ENCODE measurements around the gene PDSS2. TPM values are rescaled to one million over a fixed set of nuclear protein-coding genes. Genes with fewer than 3 reads are reported as not detected.

PDSS2 gene
- total and polyA plus RNA-seq, 2 of the 4 experiments (the other 2 are of a cell fraction), result 8.6 to 9.2 TPM

- Histone ChIP-seq H2BK5ac (ENCODE audit: low read depth, low read length, poor library complexity, severe bottlenecking) (no peak overlapping the region), H3K23ac (ENCODE audit: low read depth, low read length) (no peak overlapping the region), H3K14ac (replicated peaks; ENCODE audit: low read depth, low read length) (no peak overlapping the region), H3K18ac (ENCODE audit: low read depth, low read length) (no peak overlapping the region), H3K36me3 (ENCODE audit: control insufficient read depth, insufficient read depth, low read length) (no peaks in the 10 kb centered on the region), H3K9me3 (ENCODE audit: control insufficient read depth, insufficient read depth, low read length) (no peaks in the 10 kb centered on the region), H2BK120ac (ENCODE audit: low read depth, low read length) (no peak overlapping the region), H2BK20ac (ENCODE audit: low read depth, low read length) (no peak overlapping the region), H3K4me2 (ENCODE audit: low read depth, low read length) (no peak overlapping the region), H3K4me3 (ENCODE audit: insufficient read depth, low read depth, low read length) (no peak overlapping the region), H3K9ac (ENCODE audit: low read depth, low read length) (no peak overlapping the region), H3K9me1 (ENCODE audit: insufficient read depth, low read length) (no peaks in the 10 kb centered on the region), H2AFZ (replicated peaks; ENCODE audit: low read length, poor library complexity) (no peak overlapping the region), H4K91ac (ENCODE audit: insufficient read depth, low read depth, low read length) (no peak overlapping the region), H3K4ac (ENCODE audit: low read depth, low read length) (no peak overlapping the region), H2AK5ac (ENCODE audit: low read depth, low read length) (no peak overlapping the region), H3K56ac (ENCODE audit: extremely low read depth, insufficient read depth, low read length) (no peak overlapping the region), H3K27ac (ENCODE audit: insufficient read depth, low read length) (no peak overlapping the region), H3K79me1 (ENCODE audit: low read depth in 1 of 2, low read length in 2 of 2) (no peaks in the 10 kb centered on the region), H3K4me1 (ENCODE audit: control insufficient read depth, insufficient read depth, low read length) (no peaks in the 10 kb centered on the region), H4K8ac (ENCODE audit: low read depth in 2 of 2, low read length in 2 of 2) (no peak overlapping the region), H2BK15ac (ENCODE audit: low read depth, low read length) (no peak overlapping the region), H3K27me3 (ENCODE audit: control insufficient read depth, insufficient read depth, low read length) (no peaks in the 10 kb centered on the region), H2AK9ac (replicated peaks; ENCODE audit: low read depth, low read length, poor library complexity) (no peak overlapping the region), H4K20me1 (ENCODE audit: insufficient read depth, low read length) (no peaks in the 10 kb centered on the region), H4K5ac (ENCODE audit: low read depth, low read length) (no peak overlapping the region)
- no TSS peak for BruUV-seq (replicated peaks)
- CTCF ChIA-PET, result no interaction called here
- POLR2A ChIA-PET (ENCODE audit: unreplicated experiment), result interaction anchor here (0.6 kb wide), 1 partner anchor 406 kb away, joined by 4 read pairs; no protein-coding TSS in a partner anchor
- dilution Hi-C loops (cut with HindIII; ENCODE audit: low sequenced_read_pairs, unreplicated experiment), result no loop called here
- DNase-seq (no peak), ATAC-seq (ENCODE audit: low read depth) (no peak)
- in situ Hi-C loops (cut with MboI; ENCODE audit: low sequenced_read_pairs), result loop anchor here (25.0 kb wide), 1 partner anchor 641 kb away; no protein-coding TSS in a partner anchor
- WGBS, 2 experiments (ENCODE audit: extremely low coverage in 2 of 2, insufficient read length in 1 of 2), result 100% methylated on average over 1 of the region's 3 CpGs; no CpG with 5 or more reads in 1 of the 2 experiments
- intact Hi-C loops (cut with micrococcal nuclease), result no loop called here
- TF ChIP-seq MXI1 (IDR thresholded peaks at IDR 0.05; ENCODE audit: borderline replicate concordance, low read depth, low read length) (no peak), USF2 (IDR thresholded peaks at IDR 0.05; ENCODE audit: low read depth, low read length) (no peak), SMC3 (IDR thresholded peaks at IDR 0.05; ENCODE audit: low read depth, low read length) (no peak), MAFK (IDR thresholded peaks at IDR 0.05; ENCODE audit: low read depth, low read length) (no peak), CTCF (conservative IDR thresholded peaks at IDR 0.05; ENCODE audit: low read depth, low read length) (no peak), POLR2A (IDR thresholded peaks at IDR 0.05; ENCODE audit: low read depth, low read length) (no peak), ELK1 (IDR thresholded peaks at IDR 0.05; ENCODE audit: borderline replicate concordance, low read depth, low read length) (no peak), RAD21 (IDR thresholded peaks at IDR 0.05; ENCODE audit: low read length) (no peak), RCOR1 (IDR thresholded peaks at IDR 0.05; ENCODE audit: insufficient replicate concordance, low read length) (no peak), CEBPB (IDR thresholded peaks at IDR 0.05; ENCODE audit: low read depth, low read length) (no peak), NFE2L2 (IDR thresholded peaks at IDR 0.05; ENCODE audit: low read depth, low read length) (no peak), CHD1 (IDR thresholded peaks at IDR 0.05; ENCODE audit: low read depth, low read length) (no peak), BHLHE40 (IDR thresholded peaks at IDR 0.05; ENCODE audit: low read depth, low read length) (no peak)
Measured at GRCh38 chr6:107196152-107196551, 263.2 kb downstream of the PDSS2 start.

All from IMR-90 (cell line).